ENCODE measurements around the gene RUNX1. TPM values are rescaled to one million over a fixed set of nuclear protein-coding genes. Genes with fewer than 3 reads are reported as not detected.

RUNX1 gene
- total and polyA plus RNA-seq, 4 experiments from 2014 or later: 6.0 to 96.3 (median 56.4) TPM

- ChIA-PET CTCF (ENCODE audit: partially characterized antibody) (interaction anchor here (2.7 kb wide), 1 partner anchor 24 kb away, joined by 18 read pairs; no protein-coding TSS in a partner anchor), POLR2A (ENCODE audit: partially characterized antibody) (interaction anchor here (1.4 to 26.1 kb wide), 4 partner anchors 12 to 89 kb away, joined by 3 to 729 read pairs (median 21); partner anchors contain the start of gene RUNX1)
- H3K27ac Mint-ChIP-seq: peak overlapping the region; percentile 76 to 97 (median 87)
- peaks cover 75 to 94% (median 85%) of the 10 kb centered on the region in 4 donors for H3K4me1 Mint-ChIP-seq
- DNase-seq: no peak
- H3K36me3 ChIP-seq (ENCODE audit: insufficient read depth, low read length): peaks cover 3% of the 10 kb centered on the region
- no peaks in the 10 kb centered on the region for H3K27me3 ChIP-seq (ENCODE audit: insufficient read depth, low read length)
- peaks cover 92% of the 10 kb centered on the region for H3K4me1 ChIP-seq (ENCODE audit: insufficient read depth, low read length)
- H3K27ac ChIP-seq (ENCODE audit: low read depth, low read length): no peak overlapping the region
- peak overlapping the region in 7 of 8 donors; percentile 4 to 75 (median 62) for H3K4me3 Mint-ChIP-seq
- intact Hi-C loops (cut with micrococcal nuclease): loop anchor here (2.0 kb wide), 1 partner anchor 17 kb away; no protein-coding TSS in a partner anchor
- peaks cover 22 to 47% of the 10 kb centered on the region in 2 donors for H3K36me3 Mint-ChIP-seq
- H3K4me3 ChIP-seq (ENCODE audit: low read length in 2 of 2): no peak overlapping the region
- H3K27me3 Mint-ChIP-seq: no peaks in the 10 kb centered on the region
- H3K9me3 Mint-ChIP-seq: no peaks in the 10 kb centered on the region
- H3K9me3 ChIP-seq (ENCODE audit: control insufficient read depth in 1 of 2, low read length in 2 of 2): no peaks in the 10 kb centered on the region
Observed at GRCh38 chr21:35023396-35024070, 25.6 kb downstream of the RUNX1 start.

GRCh38 chr21:35021546-35021945 is 27.6 kb downstream of the RUNX1 start:
- H3K36me3 Mint-ChIP-seq: peaks cover 26 to 42% of the 10 kb centered on the region in 2 donors
- peak overlapping the region; percentile 20 to 96 (median 92) for H3K27ac Mint-ChIP-seq
- Histone ChIP-seq H3K27ac (ENCODE audit: low read depth, low read length) (peak overlapping the region; percentile 7), H3K27me3 (ENCODE audit: insufficient read depth, low read length) (no peaks in the 10 kb centered on the region), H3K4me1 (ENCODE audit: insufficient read depth, low read length) (peaks cover 92% of the 10 kb centered on the region), H3K9me3 (ENCODE audit: control insufficient read depth in 1 of 2, low read length in 2 of 2) (no peaks in the 10 kb centered on the region), H3K4me3 (ENCODE audit: low read length in 2 of 2) (no peak overlapping the region), H3K36me3 (ENCODE audit: insufficient read depth, low read length) (peaks cover 3% of the 10 kb centered on the region)
- ChIA-PET POLR2A (ENCODE audit: partially characterized antibody) (interaction anchor here (0.7 to 26.1 kb wide), 9 partner anchors 10 to 133 kb away, joined by 3 to 729 read pairs (median 6); partner anchors contain the start of gene RUNX1), CTCF (ENCODE audit: partially characterized antibody) (interaction anchor here (0.9 to 2.7 kb wide), 8 partner anchors 10 to 132 kb away, joined by 3 to 18 read pairs (median 5); no protein-coding TSS in a partner anchor)
- DNase-seq: no peak
- H3K9me3 Mint-ChIP-seq: no peaks in the 10 kb centered on the region
- intact Hi-C loops (cut with micrococcal nuclease): no loop called here
- H3K4me3 Mint-ChIP-seq: peak overlapping the region in 7 of 8 donors; percentile 70 to 92 (median 76)
- H3K27me3 Mint-ChIP-seq: no peaks in the 10 kb centered on the region
- H3K4me1 Mint-ChIP-seq: peaks cover 70 to 94% (median 82%) of the 10 kb centered on the region in 4 donors

GRCh38 chr21:35020902-35021301 is 28.2 kb downstream of the RUNX1 start:
- peak overlapping the region in 4 of 8 donors; percentile 18 to 46 (median 44) for H3K4me3 Mint-ChIP-seq
- H3K36me3 Mint-ChIP-seq: peaks cover 26 to 45% of the 10 kb centered on the region in 2 donors
- no peaks in the 10 kb centered on the region for H3K27me3 Mint-ChIP-seq
- peak overlapping the region; percentile 73 to 96 (median 82) for H3K27ac Mint-ChIP-seq
- intact Hi-C loops (cut with micrococcal nuclease): no loop called here
- no peak for DNase-seq
- Histone ChIP-seq H3K4me1 (ENCODE audit: insufficient read depth, low read length) (peaks cover 95% of the 10 kb centered on the region), H3K27me3 (ENCODE audit: insufficient read depth, low read length) (no peaks in the 10 kb centered on the region), H3K9me3 (ENCODE audit: control insufficient read depth in 1 of 2, low read length in 2 of 2) (no peaks in the 10 kb centered on the region), H3K4me3 (ENCODE audit: low read length in 2 of 2) (no peak overlapping the region), H3K27ac (ENCODE audit: low read depth, low read length) (peak overlapping the region; percentile 7), H3K36me3 (ENCODE audit: insufficient read depth, low read length) (peaks cover 3% of the 10 kb centered on the region)
- ChIA-PET CTCF (ENCODE audit: partially characterized antibody) (interaction anchor here (0.8 to 2.7 kb wide), 6 partner anchors 10 to 133 kb away, joined by 3 to 18 read pairs (median 6); no protein-coding TSS in a partner anchor), POLR2A (ENCODE audit: partially characterized antibody) (interaction anchor here (1.0 to 26.1 kb wide), 6 partner anchors 17 to 132 kb away, joined by 3 to 729 read pairs (median 8); partner anchors contain the start of gene RUNX1)
- H3K9me3 Mint-ChIP-seq: no peaks in the 10 kb centered on the region
- H3K4me1 Mint-ChIP-seq: peaks cover 74 to 94% (median 83%) of the 10 kb centered on the region in 4 donors

GRCh38 chr21:35020436-35020835 is 28.7 kb downstream of the RUNX1 start:
- CTCF ChIA-PET (ENCODE audit: partially characterized antibody): interaction anchor here (0.8 to 2.4 kb wide), 4 partner anchors 11 to 133 kb away, joined by 3 to 9 read pairs (median 4); no protein-coding TSS in a partner anchor
- DNase-seq: peak in 1 of 5 donors; percentile 77
- H3K27ac ChIP-seq (ENCODE audit: low read depth, low read length): no peak overlapping the region
- peaks cover 3% of the 10 kb centered on the region for H3K36me3 ChIP-seq (ENCODE audit: insufficient read depth, low read length)
- Mint-ChIP-seq H3K4me1 (peaks cover 74 to 94% (median 83%) of the 10 kb centered on the region in 4 donors), H3K27me3 (no peaks in the 10 kb centered on the region), H3K9me3 (no peaks in the 10 kb centered on the region), H3K4me3 (peak overlapping the region in 7 of 8 donors; percentile 1 to 55 (median 43)), H3K27ac (peak overlapping the region; percentile 73 to 96 (median 82)), H3K36me3 (peaks cover 26 to 49% of the 10 kb centered on the region in 2 donors)
- H3K4me3 ChIP-seq (ENCODE audit: low read length in 2 of 2): no peak overlapping the region
- no peaks in the 10 kb centered on the region for H3K27me3 ChIP-seq (ENCODE audit: insufficient read depth, low read length)
- H3K9me3 ChIP-seq (ENCODE audit: control insufficient read depth in 1 of 2, low read length in 2 of 2): no peaks in the 10 kb centered on the region
- POLR2A ChIA-PET (ENCODE audit: partially characterized antibody): interaction anchor here (1.0 to 26.1 kb wide), 5 partner anchors 16 to 132 kb away, joined by 3 to 729 read pairs (median 10); partner anchors contain the start of gene RUNX1
- H3K4me1 ChIP-seq (ENCODE audit: insufficient read depth, low read length): peaks cover 95% of the 10 kb centered on the region
- intact Hi-C loops (cut with micrococcal nuclease): no loop called here

GRCh38 chr21:35019631-35020032 is 29.5 kb downstream of the RUNX1 start:
- DNase-seq: no peak

GRCh38 chr21:35017256-35017655 is 31.8 kb downstream of the RUNX1 start:
- Histone ChIP-seq H3K9me3 (ENCODE audit: control insufficient read depth in 1 of 2, low read length in 2 of 2) (no peaks in the 10 kb centered on the region), H3K27me3 (ENCODE audit: insufficient read depth, low read length) (no peaks in the 10 kb centered on the region), H3K4me3 (ENCODE audit: low read length in 2 of 2) (no peak overlapping the region), H3K4me1 (ENCODE audit: insufficient read depth, low read length) (peaks cover 98% of the 10 kb centered on the region), H3K36me3 (ENCODE audit: insufficient read depth, low read length) (peaks cover 11% of the 10 kb centered on the region), H3K27ac (ENCODE audit: low read depth, low read length) (no peak overlapping the region)
- no peaks in the 10 kb centered on the region for H3K27me3 Mint-ChIP-seq
- H3K9me3 Mint-ChIP-seq: no peaks in the 10 kb centered on the region
- DNase-seq: no peak
- peak overlapping the region; percentile 2 to 82 (median 64) for H3K27ac Mint-ChIP-seq
- H3K4me1 Mint-ChIP-seq: peaks cover 77 to 94% (median 83%) of the 10 kb centered on the region in 4 donors
- H3K4me3 Mint-ChIP-seq: no peak overlapping the region
- H3K36me3 Mint-ChIP-seq: peaks cover 23 to 56% of the 10 kb centered on the region in 2 donors
- CTCF ChIA-PET (ENCODE audit: partially characterized antibody): interaction anchor here (1.0 to 1.2 kb wide), 3 partner anchors 8 to 34 kb away, joined by 3 to 4 read pairs (median 3); no protein-coding TSS in a partner anchor
- POLR2A ChIA-PET (ENCODE audit: partially characterized antibody): interaction anchor here (2.2 to 26.1 kb wide), 2 partner anchors 27 to 127 kb away, joined by 7 to 729 read pairs; partner anchors contain the start of gene RUNX1
- intact Hi-C loops (cut with micrococcal nuclease): no loop called here

More at GRCh38 chr21:35019631-35020032, 29.5 kb downstream of the RUNX1 start:
- H3K4me1 ChIP-seq (ENCODE audit: insufficient read depth, low read length): peaks cover 95% of the 10 kb centered on the region
- Mint-ChIP-seq H3K27ac (peak overlapping the region in 6 of 7 donors; percentile 19 to 81 (median 62)), H3K4me1 (peaks cover 74 to 94% (median 83%) of the 10 kb centered on the region in 4 donors), H3K4me3 (no peak overlapping the region), H3K36me3 (peaks cover 29 to 52% of the 10 kb centered on the region in 2 donors), H3K27me3 (no peaks in the 10 kb centered on the region), H3K9me3 (no peaks in the 10 kb centered on the region)
- H3K27me3 ChIP-seq (ENCODE audit: insufficient read depth, low read length): no peaks in the 10 kb centered on the region
- H3K36me3 ChIP-seq (ENCODE audit: insufficient read depth, low read length): peaks cover 6% of the 10 kb centered on the region
- no peak overlapping the region for H3K4me3 ChIP-seq (ENCODE audit: low read length in 2 of 2)
- CTCF ChIA-PET (ENCODE audit: partially characterized antibody): interaction anchor here (1.1 kb wide), 1 partner anchor 16 kb away, joined by 3 read pairs; no protein-coding TSS in a partner anchor
- POLR2A ChIA-PET (ENCODE audit: partially characterized antibody): interaction anchor here (1.0 to 26.1 kb wide), 3 partner anchors 15 to 38 kb away, joined by 3 to 729 read pairs (median 17); partner anchors contain the start of gene RUNX1
- no peak overlapping the region for H3K27ac ChIP-seq (ENCODE audit: low read depth, low read length)
- no peaks in the 10 kb centered on the region for H3K9me3 ChIP-seq (ENCODE audit: control insufficient read depth in 1 of 2, low read length in 2 of 2)
- intact Hi-C loops (cut with micrococcal nuclease): no loop called here
